Measurements from ENCODE around the gene RNF115.

DNA sequence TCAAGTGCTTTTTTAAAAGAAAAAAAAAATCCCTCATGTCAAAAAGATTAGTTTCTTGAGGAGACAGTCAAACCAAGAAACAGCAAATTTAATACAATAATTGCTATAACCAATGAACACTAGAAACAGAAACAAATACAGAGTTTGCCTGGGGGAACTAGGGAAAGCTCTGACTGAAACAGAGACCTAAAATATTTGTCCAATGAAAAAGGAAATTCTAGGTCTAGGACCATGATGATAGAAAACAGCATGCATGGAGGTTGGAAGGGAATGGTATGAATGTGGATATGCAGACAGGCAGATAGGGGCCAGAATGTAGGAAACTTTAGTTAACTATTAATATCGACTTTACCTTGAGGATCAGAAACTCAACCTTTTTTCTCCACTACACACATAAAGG lies 31.4 kb downstream of the RNF115 start:
- TF ChIP-seq, protein P1, sequence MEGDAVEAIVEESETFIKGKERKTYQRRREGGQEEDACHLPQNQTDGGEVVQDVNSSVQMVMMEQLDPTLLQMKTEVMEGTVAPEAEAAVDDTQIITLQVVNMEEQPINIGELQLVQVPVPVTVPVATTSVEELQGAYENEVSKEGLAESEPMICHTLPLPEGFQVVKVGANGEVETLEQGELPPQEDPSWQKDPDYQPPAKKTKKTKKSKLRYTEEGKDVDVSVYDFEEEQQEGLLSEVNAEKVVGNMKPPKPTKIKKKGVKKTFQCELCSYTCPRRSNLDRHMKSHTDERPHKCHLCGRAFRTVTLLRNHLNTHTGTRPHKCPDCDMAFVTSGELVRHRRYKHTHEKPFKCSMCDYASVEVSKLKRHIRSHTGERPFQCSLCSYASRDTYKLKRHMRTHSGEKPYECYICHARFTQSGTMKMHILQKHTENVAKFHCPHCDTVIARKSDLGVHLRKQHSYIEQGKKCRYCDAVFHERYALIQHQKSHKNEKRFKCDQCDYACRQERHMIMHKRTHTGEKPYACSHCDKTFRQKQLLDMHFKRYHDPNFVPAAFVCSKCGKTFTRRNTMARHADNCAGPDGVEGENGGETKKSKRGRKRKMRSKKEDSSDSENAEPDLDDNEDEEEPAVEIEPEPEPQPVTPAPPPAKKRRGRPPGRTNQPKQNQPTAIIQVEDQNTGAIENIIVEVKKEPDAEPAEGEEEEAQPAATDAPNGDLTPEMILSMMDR (IDR thresholded peaks at IDR 0.05): no peak
- no peak for TF ChIP-seq EZH2 (IDR thresholded peaks at IDR 0.05; ENCODE audit: borderline replicate concordance, insufficient read depth, low read depth, low read length, poor library complexity, severe bottlenecking)
